Thyroid gland (tissue), 4 donors: ENCODE measurements around the gene CDK5. TPM values are rescaled to one million over a fixed set of nuclear protein-coding genes. Genes with fewer than 3 reads are reported as not detected.

ENCODE experiments used
- DNase-seq, 2 donors: peaks; one replicate each; pipeline ENCODE4 v3.0.0-alpha.2; 2019
- H3K27ac ChIP-seq, 3 donors: fragments of 200-600 bp; sonication (generic); 1 replicate in 2 of 3; 2 replicates in 1 of 3; pipeline ENCODE4 v1.5.1; 2016 to 2019; ENCODE audit warnings: mild to moderate bottlenecking in 1 of 3, moderate library complexity in 1 of 3
- H3K27me3 ChIP-seq: fragments of 200-600 bp; sonication (generic); one replicate; pipeline ENCODE4 v1.5.1; 2019
- H3K36me3 ChIP-seq, 2 donors: fragments of 200-600 bp; sonication (generic); one replicate each; pipeline ENCODE4 v1.5.1; 2016 to 2019
- H3K4me1 ChIP-seq, 2 donors: fragments of 200-600 bp; sonication (generic); one replicate each; pipeline ENCODE4 v1.5.1; 2017 to 2019
- H3K4me3 ChIP-seq, 3 donors: fragments of 200-600 bp; sonication (generic); replicated peaks in 1 of 3; 1 replicate in 2 of 3; 2 replicates in 1 of 3; pipeline ENCODE4 v1.5.1; 2016; ENCODE audit warnings: mild to moderate bottlenecking in 1 of 3
- H3K9me3 ChIP-seq: fragments of 200-600 bp; sonication (generic); one replicate; pipeline ENCODE4 v1.5.1; 2017
- CTCF ChIP-seq, 6 experiments: fragments of 200-600 bp in 3 of 6; fragments of 450-650 bp in 3 of 6; sonication (generic) in 3 of 6; IDR thresholded peaks; one replicate each; pipeline ENCODE4 v1.5.1; 2016 to 2019; ENCODE audit warnings: antibody characterized with exemption in 6 of 6, mild to moderate bottlenecking in 2 of 6, inconsistent platforms in 1 of 6, moderate library complexity in 1 of 6
- POLR2A ChIP-seq, 2 donors: fragments of 450-650 bp; IDR thresholded peaks; one replicate each; pipeline ENCODE4 v1.6.1; 2017; ENCODE audit warnings: antibody characterized with exemption in 2 of 2, mild to moderate bottlenecking in 2 of 2, moderate library complexity in 1 of 2
- WGBS, 2 donors: methylation state at CpG; one replicate each; pipeline ENCODE4 v1.1.5; 2017; 5-methylcytosine and 5-hydroxymethylcytosine counted together
- intact Hi-C: fragments of 100-400 bp; cut with DNase I; formaldehyde crosslinking; loops from one replicate; pipeline ENCODE4 v1.15.1; 2023
- total RNA-seq, 4 donors: library from RNA; depleted of rRNA; stranded (reverse); fragments of >200 nt; gene quantifications; one replicate each; pipeline ENCODE4 v1.2.3, GENCODE V29; 2016

Gene CDK5
- total RNA-seq, 4 donors from 2014 or later = 5.3 to 17.4 (median 9.6) TPM

DNA sequence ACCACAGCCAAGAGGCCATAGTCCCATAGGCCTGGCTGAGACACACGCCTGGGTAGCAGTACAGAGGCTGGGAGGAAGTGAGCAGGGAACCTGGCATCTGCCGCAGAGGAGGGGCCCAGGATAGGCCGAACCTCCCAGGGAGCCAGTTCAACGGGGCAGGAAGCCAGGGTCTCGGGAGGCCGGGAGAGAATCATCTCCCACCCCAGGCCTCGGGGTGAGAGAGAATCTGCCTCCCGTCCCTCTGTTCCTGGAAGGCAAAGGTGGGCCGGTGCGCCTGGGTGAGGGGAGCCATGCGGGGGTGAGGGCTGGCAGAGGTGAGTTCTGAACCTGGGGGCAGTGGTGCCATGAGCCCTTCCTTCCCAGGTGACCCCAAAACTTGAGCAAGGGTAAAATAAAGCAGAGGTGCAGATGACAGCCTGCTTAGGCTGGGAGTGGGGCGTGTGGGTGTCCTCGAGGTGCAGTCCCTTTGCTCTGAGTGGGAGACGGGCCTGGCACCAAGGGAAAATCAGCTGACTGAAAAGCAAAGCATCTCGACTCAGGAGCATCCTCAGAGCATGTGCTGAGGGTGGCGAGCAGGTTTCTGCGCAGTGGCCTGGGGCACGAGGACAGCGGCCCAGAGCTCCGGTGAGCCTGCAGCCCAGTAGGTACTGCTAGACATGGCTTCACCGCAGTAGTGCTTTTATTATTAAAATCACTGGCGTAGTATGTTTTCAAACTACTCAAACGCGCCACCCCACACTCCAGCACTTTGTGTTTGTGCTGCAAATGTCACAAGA is 44.1 kb upstream of the CDK5 start:
- peaks cover 0 to 14% of the 10 kb centered on the region in 2 donors for H3K4me1 ChIP-seq
- no peaks in the 10 kb centered on the region for H3K27me3 ChIP-seq
- intact Hi-C loops = no loop called here
- no peak for DNase-seq
- H3K9me3 ChIP-seq = no peaks in the 10 kb centered on the region
- no peak for TF ChIP-seq POLR2A (IDR thresholded peaks at IDR 0.05)
- TF ChIP-seq CTCF (IDR thresholded peaks at IDR 0.05) = no peak
- no peak overlapping the region for H3K27ac ChIP-seq
- H3K4me3 ChIP-seq = no peak overlapping the region
- WGBS, 2 donors = 85 to 88% methylated on average over 21 to 24 of the region's 24 CpGs
- H3K36me3 ChIP-seq = no peaks in the 10 kb centered on the region

- Histone ChIP-seq H3K27ac (no peak overlapping the region), H3K36me3 (no peaks in the 10 kb centered on the region), H3K4me3 (no peak overlapping the region), H3K9me3 (no peaks in the 10 kb centered on the region), H3K4me1 (peaks cover 0 to 14% of the 10 kb centered on the region in 2 donors), H3K27me3 (no peaks in the 10 kb centered on the region)
- no peak for DNase-seq
- TF ChIP-seq POLR2A (IDR thresholded peaks at IDR 0.05) = no peak
- TF ChIP-seq CTCF (IDR thresholded peaks at IDR 0.05) = no peak
- 89 to 92% methylated on average over 9 to 10 of the region's 10 CpGs for WGBS, 2 donors
- intact Hi-C loops = no loop called here
Measured at GRCh38 chr7:151100921-151101320, 43.2 kb upstream of the CDK5 start.

- 69% methylated on average over 13 to 19 of the region's 20 CpGs for WGBS, 2 donors
- no peak for DNase-seq
- TF ChIP-seq CTCF (IDR thresholded peaks at IDR 0.05) (no peak), POLR2A (IDR thresholded peaks at IDR 0.05) (no peak)
- H3K27ac ChIP-seq = no peak overlapping the region
- intact Hi-C loops = no loop called here
- H3K4me1 ChIP-seq = peaks cover 0 to 14% of the 10 kb centered on the region in 2 donors
- H3K27me3 ChIP-seq = no peaks in the 10 kb centered on the region
- H3K9me3 ChIP-seq = no peaks in the 10 kb centered on the region
- no peaks in the 10 kb centered on the region for H3K36me3 ChIP-seq
- H3K4me3 ChIP-seq = no peak overlapping the region
Measured at GRCh38 chr7:151099486-151100211, 42.0 kb upstream of the CDK5 start.

DNA sequence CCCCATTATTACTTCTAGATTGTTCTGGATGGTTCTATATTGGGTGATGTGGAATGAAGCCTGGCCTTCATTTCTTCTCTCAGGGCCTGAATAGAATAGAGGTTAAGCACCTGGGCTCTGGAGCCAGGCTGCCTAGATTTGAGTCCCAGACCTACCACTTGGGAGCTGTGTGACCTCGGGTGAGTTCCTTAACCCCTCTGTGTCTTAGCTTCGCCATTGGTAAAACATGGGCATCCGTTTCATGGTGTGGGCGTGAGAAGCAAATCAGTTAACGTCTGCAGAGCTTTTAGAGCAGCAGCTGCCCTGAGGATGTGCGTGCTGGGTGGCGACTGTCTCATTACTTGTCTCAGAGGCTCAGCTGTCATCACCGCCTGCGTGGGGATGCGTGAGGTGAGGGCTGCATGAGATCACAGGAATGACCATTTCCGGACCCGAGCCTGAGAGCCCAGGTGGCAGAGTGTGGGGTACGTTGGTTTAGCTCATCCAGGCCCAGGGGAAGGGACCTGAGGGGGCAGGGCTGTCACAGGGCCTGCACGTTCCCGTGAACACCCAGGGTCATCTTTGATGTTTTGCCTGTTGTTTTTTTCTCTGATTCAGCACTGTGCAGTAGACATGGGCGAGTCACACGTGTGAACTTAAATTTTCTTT is 38.3 kb upstream of the CDK5 start:
- TF ChIP-seq POLR2A (IDR thresholded peaks at IDR 0.05) = no peak
- TF ChIP-seq CTCF (IDR thresholded peaks at IDR 0.05) = no peak
- no peaks in the 10 kb centered on the region for H3K9me3 ChIP-seq
- no peak for DNase-seq
- no peaks in the 10 kb centered on the region for H3K27me3 ChIP-seq
- no peaks in the 10 kb centered on the region for H3K36me3 ChIP-seq
- intact Hi-C loops = no loop called here
- peaks cover 0 to 18% of the 10 kb centered on the region in 2 donors for H3K4me1 ChIP-seq
- H3K4me3 ChIP-seq = no peak overlapping the region
- H3K27ac ChIP-seq = no peak overlapping the region
- WGBS, 2 donors = 89 to 91% methylated on average over 12 to 17 of the region's 17 CpGs
